RWPE2 (cell line): ENCODE measurements around the gene GHRHR.

ENCODE experiments used
- ATAC-seq: fragments of 200-7000 bp; cut with Tn5 transposase; 3 replicates; pipeline ENCODE4 v1.9.1; 2021; ENCODE audit warnings: low read depth
- DNase-seq: peaks from one replicate; pipeline ENCODE4 v3.0.0-alpha.2; 2020; ENCODE audit warnings: low spot score
- H3K27ac ChIP-seq: fragments of 450-650 bp; 2 replicates; pipeline ENCODE4 v1.5.1; 2017; ENCODE audit warnings: mild to moderate bottlenecking; ENCODE audit not compliant: poor library complexity, severe bottlenecking
- H3K27me3 ChIP-seq: fragments of 250-450 bp; sonication (Bioruptor Pico); 2 replicates; pipeline ENCODE4 v1.5.1; 2021; ENCODE audit warnings: mild to moderate bottlenecking, moderate library complexity; ENCODE audit not compliant: insufficient read depth, poor library complexity, severe bottlenecking
- H3K36me3 ChIP-seq: fragments of 250-450 bp; sonication (Bioruptor Pico); 2 replicates; pipeline ENCODE4 v1.5.1; 2020; ENCODE audit warnings: low read depth, mild to moderate bottlenecking, moderate library complexity
- H3K4me1 ChIP-seq: fragments of 250-450 bp; sonication (Bioruptor Pico); 2 replicates; pipeline ENCODE4 v1.5.1; 2021; ENCODE audit warnings: mild to moderate bottlenecking, moderate library complexity; ENCODE audit not compliant: insufficient read depth, poor library complexity, severe bottlenecking
- H3K4me3 ChIP-seq: fragments of 250-450 bp; sonication (Bioruptor Pico); 2 replicates; pipeline ENCODE4 v1.5.1; 2021; ENCODE audit warnings: mild to moderate bottlenecking, moderate library complexity; ENCODE audit not compliant: severe bottlenecking
- H3K9me3 ChIP-seq: fragments of 250-450 bp; sonication (Bioruptor Pico); 2 replicates; pipeline ENCODE4 v1.5.1; 2021; ENCODE audit warnings: mild to moderate bottlenecking, moderate library complexity; ENCODE audit not compliant: severe bottlenecking
- CTCF ChIP-seq: fragments of 450-650 bp; IDR thresholded peaks from one replicate; pipeline ENCODE4 v1.5.1; 2017; ENCODE audit warnings: mild to moderate bottlenecking, moderate library complexity; ENCODE audit not compliant: poor library complexity, severe bottlenecking

Gene GHRHR

GRCh38 chr7:30983042-30983913 is 19.5 kb downstream of the GHRHR start:
- DNase-seq (no peak), ATAC-seq (peak; percentile 86)

GRCh38 chr7:30983914-30984247 is 20.1 kb downstream of the GHRHR start:
- no peaks in the 10 kb centered on the region for H3K4me1 ChIP-seq
- no peaks in the 10 kb centered on the region for H3K9me3 ChIP-seq
- no peak for DNase-seq
- TF ChIP-seq CTCF = peak; percentile 48
- H3K27me3 ChIP-seq = no peaks in the 10 kb centered on the region
- no peak overlapping the region for H3K27ac ChIP-seq
- no peak overlapping the region for H3K4me3 ChIP-seq
- ATAC-seq = no peak
- H3K36me3 ChIP-seq = no peaks in the 10 kb centered on the region

More at GRCh38 chr7:30983042-30983913, 19.5 kb downstream of the GHRHR start:
- Histone ChIP-seq H3K4me3 (no peak overlapping the region), H3K4me1 (no peaks in the 10 kb centered on the region), H3K27me3 (no peaks in the 10 kb centered on the region), H3K36me3 (no peaks in the 10 kb centered on the region), H3K9me3 (no peaks in the 10 kb centered on the region), H3K27ac (no peak overlapping the region)
- peak; percentile 84 for TF ChIP-seq CTCF

GRCh38 chr7:30984359-30985107 is 20.8 kb downstream of the GHRHR start:
- Histone ChIP-seq H3K4me3 (no peak overlapping the region), H3K4me1 (no peaks in the 10 kb centered on the region), H3K27ac (no peak overlapping the region), H3K36me3 (no peaks in the 10 kb centered on the region), H3K9me3 (no peaks in the 10 kb centered on the region), H3K27me3 (no peaks in the 10 kb centered on the region)
- ATAC-seq (peak; percentile 71), DNase-seq (no peak)
- TF ChIP-seq CTCF = no peak

GRCh38 chr7:30985756-30986155 is 22.0 kb downstream of the GHRHR start:
- Histone ChIP-seq H3K9me3 (no peaks in the 10 kb centered on the region), H3K27ac (no peak overlapping the region), H3K4me3 (no peak overlapping the region), H3K36me3 (no peaks in the 10 kb centered on the region), H3K4me1 (no peaks in the 10 kb centered on the region), H3K27me3 (no peaks in the 10 kb centered on the region)
- DNase-seq = no peak
- TF ChIP-seq CTCF = no peak
- ATAC-seq = no peak
